Neuronal stem cell (in vitro differentiated cells): ENCODE results near the gene MYPN.

Source experiments
- DNase-seq: peaks from one replicate; pipeline ENCODE4 v3.0.0-alpha.2; 2013; ENCODE audit warnings: low spot score
- H2AFZ ChIP-seq: one replicate; pipeline ENCODE4 v1.6.1; 2013; ENCODE audit warnings: mild to moderate bottlenecking, low read length, inconsistent platforms
- H2AK5ac ChIP-seq: 2 replicates; pipeline ENCODE4 v1.6.1; 2013; ENCODE audit warnings: low read depth, mild to moderate bottlenecking, inconsistent platforms, low read length, moderate library complexity, mixed read lengths
- H2BK120ac ChIP-seq: 2 replicates; pipeline ENCODE4 v1.6.1; 2013; ENCODE audit warnings: low read depth, mild to moderate bottlenecking, inconsistent platforms, low read length, moderate library complexity, mixed read lengths
- H2BK12ac ChIP-seq: one replicate; pipeline ENCODE4 v1.6.1; 2013; ENCODE audit warnings: low read length, inconsistent platforms
- H2BK15ac ChIP-seq: 2 replicates; pipeline ENCODE4 v1.6.1; 2013; ENCODE audit warnings: mild to moderate bottlenecking, low read length, inconsistent platforms, mixed read lengths
- H2BK5ac ChIP-seq: one replicate; pipeline ENCODE4 v1.6.1; 2013; ENCODE audit warnings: inconsistent platforms, mild to moderate bottlenecking, low read length, moderate library complexity
- H3K14ac ChIP-seq: one replicate; pipeline ENCODE4 v1.6.1; 2013; ENCODE audit warnings: low read length, inconsistent platforms
- H3K18ac ChIP-seq: 2 replicates; pipeline ENCODE4 v1.6.1; 2013; ENCODE audit warnings: low read length, inconsistent platforms
- H3K23ac ChIP-seq: 2 replicates; pipeline ENCODE4 v1.6.1; 2013; ENCODE audit warnings: low read depth, mild to moderate bottlenecking, mixed read lengths, low read length, inconsistent platforms; ENCODE audit not compliant: poor library complexity
- H3K27ac ChIP-seq: replicated peaks from 3 replicates; pipeline ENCODE4 v1.5.1; 2013; ENCODE audit warnings: low read length, inconsistent platforms
- H3K27me3 ChIP-seq, 3 experiments: 2 replicates each; pipeline ENCODE4 v1.6.1; 2013; ENCODE audit warnings: low read length in 3 of 3, mild to moderate bottlenecking in 2 of 3, inconsistent platforms in 1 of 3, low read depth in 1 of 3, mixed read lengths in 1 of 3, moderate library complexity in 1 of 3; ENCODE audit not compliant: control insufficient read depth in 3 of 3, insufficient read depth in 3 of 3
- H3K36me3 ChIP-seq, 2 donors: replicated peaks in 1 of 2; 2 replicates each; pipeline ENCODE4 v1.6.1; 2013; ENCODE audit warnings: low read length in 2 of 2; ENCODE audit not compliant: control insufficient read depth in 2 of 2, insufficient read depth in 2 of 2
- H3K4ac ChIP-seq: 2 replicates; pipeline ENCODE4 v1.6.1; 2013; ENCODE audit warnings: inconsistent platforms, mild to moderate bottlenecking, low read length, moderate library complexity
- H3K4me1 ChIP-seq, 2 donors: 1 replicate in 1 of 2; 2 replicates in 1 of 2; pipeline ENCODE4 v1.6.1; 2013; ENCODE audit warnings: low read length in 2 of 2, low read depth in 1 of 2; ENCODE audit not compliant: control insufficient read depth in 2 of 2, insufficient read depth in 1 of 2
- H3K4me2 ChIP-seq: one replicate; pipeline ENCODE4 v1.6.1; 2013; ENCODE audit warnings: mild to moderate bottlenecking, low read length, inconsistent platforms; ENCODE audit not compliant: insufficient read depth, poor library complexity, severe bottlenecking
- H3K4me3 ChIP-seq, 2 donors: 2 replicates each; pipeline ENCODE4 v1.5.1; 2013; ENCODE audit warnings: low read length in 2 of 2, mild to moderate bottlenecking in 2 of 2, inconsistent platforms in 1 of 2, moderate library complexity in 1 of 2
- H3K79me1 ChIP-seq: one replicate; pipeline ENCODE4 v1.6.1; 2013; ENCODE audit warnings: low read depth, mild to moderate bottlenecking, inconsistent platforms, low read length, moderate library complexity
- H3K9ac ChIP-seq: one replicate; pipeline ENCODE4 v1.6.1; 2013; ENCODE audit warnings: mild to moderate bottlenecking, low read depth, low read length, inconsistent platforms; ENCODE audit not compliant: poor library complexity
- H3K9me3 ChIP-seq, 2 donors: replicated peaks in 1 of 2; 2 replicates each; pipeline versions ENCODE3 to v1.6.1; 2013; ENCODE audit warnings: low read length in 2 of 2, mild to moderate bottlenecking in 2 of 2, inconsistent platforms in 1 of 2, low read depth in 1 of 2, mixed read lengths in 1 of 2, moderate library complexity in 1 of 2; ENCODE audit not compliant: control insufficient read depth in 2 of 2, insufficient read depth in 1 of 2
- H4K8ac ChIP-seq: one replicate; pipeline ENCODE4 v1.6.1; 2013; ENCODE audit warnings: low read depth, mild to moderate bottlenecking, inconsistent platforms, low read length, moderate library complexity
- H4K91ac ChIP-seq: one replicate; pipeline ENCODE4 v1.6.1; 2013; ENCODE audit warnings: low read length, low read depth, mild to moderate bottlenecking, inconsistent platforms; ENCODE audit not compliant: poor library complexity
- WGBS, 2 donors: extraction: QIAGEN DNeasy Blood & Tissue Kit; methylation state at CpG; one replicate each; pipeline ENCODE4 v1.1.7; 2013; ENCODE audit warnings: missing lambda C conversion rate in 2 of 2, mixed read lengths in 1 of 2; ENCODE audit not compliant: insufficient read length in 2 of 2, insufficient replicate concordance in 1 of 2; ENCODE audit errors: extremely low coverage in 2 of 2; 5-methylcytosine and 5-hydroxymethylcytosine counted together

Gene MYPN

DNA sequence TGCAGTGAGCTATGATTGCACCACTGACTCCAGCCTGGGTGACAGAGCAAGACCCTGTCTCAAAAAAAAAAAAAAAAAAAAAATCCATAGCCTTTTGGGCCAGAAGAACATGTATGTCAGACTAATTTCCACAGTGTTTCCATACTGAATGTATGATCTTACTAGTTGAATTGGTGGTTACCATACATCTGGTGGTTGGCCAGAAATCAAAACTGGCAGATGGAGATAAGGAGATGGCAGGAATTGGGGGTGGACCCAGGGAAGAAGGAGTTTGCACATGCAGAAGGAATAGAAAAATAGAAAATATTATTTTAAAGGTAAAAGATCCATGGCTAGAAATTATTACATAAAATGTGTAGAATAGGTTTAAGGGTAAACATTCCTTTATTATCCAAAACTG lies 126.3 kb downstream of the MYPN start:
- Histone ChIP-seq H4K91ac (no peak overlapping the region), H3K4me2 (no peak overlapping the region), H2BK120ac (no peak overlapping the region), H3K23ac (no peak overlapping the region), H2AK5ac (no peak overlapping the region), H3K79me1 (no peaks in the 10 kb centered on the region), H3K9ac (no peak overlapping the region), H2BK15ac (no peak overlapping the region), H4K8ac (no peak overlapping the region), H2AFZ (no peak overlapping the region), H3K27me3 (peaks cover 0 to 11% (median 4%) of the 10 kb centered on the region in 3 experiments), H3K4ac (no peak overlapping the region), H3K27ac (no peak overlapping the region), H3K9me3 (no peaks in the 10 kb centered on the region), H3K14ac (no peak overlapping the region), H2BK5ac (no peak overlapping the region), H3K4me3 (no peak overlapping the region), H3K36me3 (no peaks in the 10 kb centered on the region), H2BK12ac (no peak overlapping the region), H3K4me1 (peaks cover 3 to 5% of the 10 kb centered on the region in 2 donors), H3K18ac (no peak overlapping the region)
- no peak for DNase-seq

DNA sequence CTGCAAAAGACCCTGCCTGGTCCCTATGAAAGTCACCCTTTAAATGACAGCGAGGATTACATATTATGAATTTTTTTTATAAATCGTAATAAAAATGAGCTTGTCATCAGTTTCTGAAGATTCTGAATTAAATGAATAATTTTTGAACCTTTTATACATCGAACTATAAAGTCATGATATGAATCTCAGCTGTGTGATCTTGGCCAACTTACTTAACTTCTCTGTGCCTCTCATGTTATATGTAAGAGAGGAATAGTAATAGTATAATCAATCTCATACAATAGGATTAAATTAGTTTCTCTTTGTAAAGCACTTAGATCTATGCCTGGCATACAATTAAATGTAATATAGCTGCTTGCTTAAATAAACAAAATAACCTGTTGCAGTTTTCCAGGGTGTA lies 127.9 kb downstream of the MYPN start:
- Histone ChIP-seq H3K4me1 (peaks cover 0 to 2% of the 10 kb centered on the region in 2 donors), H2AFZ (no peak overlapping the region), H4K8ac (no peak overlapping the region), H3K9me3 (no peaks in the 10 kb centered on the region), H3K4me2 (no peak overlapping the region), H2BK15ac (no peak overlapping the region), H3K36me3 (no peaks in the 10 kb centered on the region), H4K91ac (no peak overlapping the region), H2BK120ac (no peak overlapping the region), H3K27me3 (peaks cover 0 to 4% (median under 1%) of the 10 kb centered on the region in 3 experiments), H3K4me3 (no peak overlapping the region), H2BK5ac (no peak overlapping the region), H3K23ac (no peak overlapping the region), H3K27ac (no peak overlapping the region), H2BK12ac (no peak overlapping the region), H3K4ac (no peak overlapping the region), H3K18ac (no peak overlapping the region), H3K9ac (no peak overlapping the region), H2AK5ac (no peak overlapping the region), H3K14ac (no peak overlapping the region), H3K79me1 (no peaks in the 10 kb centered on the region)
- no peak for DNase-seq
- WGBS, 2 donors: no CpG with 5 or more reads among the region's 3 CpGs

GRCh38 chr10:68238371-68238770 lies 129.1 kb downstream of the MYPN start:
- no peak overlapping the region for H3K9ac ChIP-seq
- H3K9me3 ChIP-seq: no peaks in the 10 kb centered on the region
- no peak overlapping the region for H4K91ac ChIP-seq
- H3K18ac ChIP-seq: no peak overlapping the region
- no CpG with 5 or more reads among the region's 6 CpGs for WGBS, 2 donors
- H2BK5ac ChIP-seq: no peak overlapping the region
- no peak overlapping the region for H3K4me3 ChIP-seq
- no peak overlapping the region for H2AK5ac ChIP-seq
- no peak overlapping the region for H2AFZ ChIP-seq
- H3K4me2 ChIP-seq: no peak overlapping the region
- no peak overlapping the region for H3K4ac ChIP-seq
- H3K4me1 ChIP-seq: peaks cover 0 to 2% of the 10 kb centered on the region in 2 donors
- H3K36me3 ChIP-seq: no peaks in the 10 kb centered on the region
- H2BK120ac ChIP-seq: no peak overlapping the region
- peak overlapping the region; percentile 12 for H2BK15ac ChIP-seq
- no peak overlapping the region for H2BK12ac ChIP-seq
- no peak overlapping the region for H3K23ac ChIP-seq
- H3K27me3 ChIP-seq: peaks cover 0 to 3% (median 0%) of the 10 kb centered on the region in 3 experiments
- H4K8ac ChIP-seq: no peak overlapping the region
- no peak overlapping the region for H3K27ac ChIP-seq
- DNase-seq: no peak
- H3K79me1 ChIP-seq: no peaks in the 10 kb centered on the region
- H3K14ac ChIP-seq: no peak overlapping the region

DNA sequence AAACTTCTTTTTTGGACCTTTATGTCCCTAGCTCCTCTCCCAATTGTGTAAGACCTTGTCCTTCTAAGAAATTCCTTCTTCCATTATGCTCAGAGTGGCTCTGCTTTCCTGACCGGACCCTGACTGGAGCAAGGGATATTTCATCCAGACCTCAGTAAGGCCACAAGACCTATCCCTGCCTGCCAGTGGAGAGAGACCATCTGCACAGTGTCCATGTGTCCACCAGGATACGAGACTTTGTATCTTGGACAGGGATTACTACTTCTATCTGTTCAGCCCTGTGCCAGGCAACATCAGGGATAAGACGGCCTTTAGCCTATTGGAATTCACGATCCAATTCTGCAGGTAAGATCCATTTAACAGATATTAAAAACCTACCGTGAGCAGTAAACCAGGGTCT lies 129.8 kb downstream of the MYPN start:
- no peak overlapping the region for H2BK120ac ChIP-seq
- no peak overlapping the region for H2AFZ ChIP-seq
- H3K4me2 ChIP-seq: no peak overlapping the region
- no peaks in the 10 kb centered on the region for H3K36me3 ChIP-seq
- H2AK5ac ChIP-seq: no peak overlapping the region
- no peak overlapping the region for H3K4ac ChIP-seq
- no peak overlapping the region for H3K14ac ChIP-seq
- H3K27ac ChIP-seq: no peak overlapping the region
- no peaks in the 10 kb centered on the region for H3K79me1 ChIP-seq
- no CpG with 5 or more reads among the region's 5 CpGs for WGBS, 2 donors
- DNase-seq: no peak
- no peak overlapping the region for H3K23ac ChIP-seq
- no peak overlapping the region for H2BK5ac ChIP-seq
- H2BK12ac ChIP-seq: no peak overlapping the region
- H4K8ac ChIP-seq: no peak overlapping the region
- H3K9ac ChIP-seq: no peak overlapping the region
- no peak overlapping the region for H4K91ac ChIP-seq
- H3K27me3 ChIP-seq: peaks cover 0 to 6% (median 0%) of the 10 kb centered on the region in 3 experiments
- no peak overlapping the region for H3K4me3 ChIP-seq
- H3K9me3 ChIP-seq: no peaks in the 10 kb centered on the region
- H2BK15ac ChIP-seq: no peak overlapping the region
- H3K4me1 ChIP-seq: peaks cover 0 to 2% of the 10 kb centered on the region in 2 donors
- no peak overlapping the region for H3K18ac ChIP-seq
